HEK293 (cell line): ENCODE data around the gene ANKRD33.

Experiments
- HOXC10 ChIP-seq: sonication (generic); formaldehyde crosslinking; IDR thresholded peaks from 2 replicates; pipeline ENCODE4 v1.8.1; 2023; ENCODE audit warnings: mild to moderate bottlenecking, missing genetic modification reagents
- SETDB1 ChIP-seq: IDR thresholded peaks from one replicate; pipeline ENCODE4 v1.6.1; 2017; ENCODE audit warnings: mild to moderate bottlenecking, low read length, moderate library complexity, mixed read lengths; ENCODE audit not compliant: insufficient read length
- ZBTB1 ChIP-seq: fragments of 450-650 bp; formaldehyde crosslinking; IDR thresholded peaks from 2 replicates; pipeline ENCODE4 v1.5.1; 2016; ENCODE audit warnings: missing biosample characterization, missing genetic modification characterization
- ZBTB10 ChIP-seq: fragments of 450-650 bp; formaldehyde crosslinking; IDR thresholded peaks from 2 replicates; pipeline ENCODE4 v1.5.1; 2016; ENCODE audit warnings: missing biosample characterization, missing genetic modification characterization
- ZNF274 ChIP-seq, 2 experiments: fragments of 200-500 bp in 1 of 2; fragments of 450-650 bp in 1 of 2; sonication (Bioruptor generic) in 1 of 2; formaldehyde crosslinking in 1 of 2; IDR thresholded peaks; 2 replicates each; pipeline versions ENCODE4 v1.5.1 to v1.6.1; 2014 to 2016; ENCODE audit warnings: borderline replicate concordance in 1 of 2, inconsistent platforms in 1 of 2, low read length in 1 of 2, missing biosample characterization in 1 of 2, missing genetic modification characterization in 1 of 2
- ZNF426 ChIP-seq: fragments of 450-650 bp; formaldehyde crosslinking; IDR thresholded peaks from 2 replicates; pipeline ENCODE4 v1.5.1; 2017; ENCODE audit warnings: missing biosample characterization, missing genetic modification characterization, mild to moderate bottlenecking, inconsistent platforms, moderate library complexity
- ZNF580 ChIP-seq: fragments of 450-650 bp; formaldehyde crosslinking; IDR thresholded peaks from 2 replicates; pipeline ENCODE4 v1.5.1; 2016; ENCODE audit warnings: missing biosample characterization, missing genetic modification characterization
- ZNF660 ChIP-seq: fragments of 450-650 bp; IDR thresholded peaks from 2 replicates; pipeline ENCODE4 v1.5.1; 2018; ENCODE audit warnings: missing biosample characterization, mild to moderate bottlenecking, missing genetic modification characterization
- ZNF670 ChIP-seq: fragments of 450-650 bp; formaldehyde crosslinking; IDR thresholded peaks from 2 replicates; pipeline ENCODE4 v1.5.1; 2016; ENCODE audit warnings: missing biosample characterization, missing genetic modification characterization, low read depth
- ZNF791 ChIP-seq: fragments of 450-650 bp; formaldehyde crosslinking; IDR thresholded peaks from 2 replicates; pipeline ENCODE4 v1.5.1; 2016; ENCODE audit warnings: missing biosample characterization, missing genetic modification characterization
- TF ChIP-seq, protein P1 (sequence below): fragments of 450-650 bp; IDR thresholded peaks from 2 replicates; pipeline ENCODE4 v1.5.1; 2018; ENCODE audit warnings: missing biosample characterization, missing genetic modification characterization
- TF ChIP-seq, protein P2 (sequence below): fragments of 450-650 bp; formaldehyde crosslinking; IDR thresholded peaks from 2 replicates; pipeline ENCODE4 v1.5.1; 2016; ENCODE audit warnings: missing biosample characterization, missing genetic modification characterization

GRCh38 chr12:51917041-51917590 lies 29.2 kb downstream of the ANKRD33 start:
- TF ChIP-seq, protein P1, sequence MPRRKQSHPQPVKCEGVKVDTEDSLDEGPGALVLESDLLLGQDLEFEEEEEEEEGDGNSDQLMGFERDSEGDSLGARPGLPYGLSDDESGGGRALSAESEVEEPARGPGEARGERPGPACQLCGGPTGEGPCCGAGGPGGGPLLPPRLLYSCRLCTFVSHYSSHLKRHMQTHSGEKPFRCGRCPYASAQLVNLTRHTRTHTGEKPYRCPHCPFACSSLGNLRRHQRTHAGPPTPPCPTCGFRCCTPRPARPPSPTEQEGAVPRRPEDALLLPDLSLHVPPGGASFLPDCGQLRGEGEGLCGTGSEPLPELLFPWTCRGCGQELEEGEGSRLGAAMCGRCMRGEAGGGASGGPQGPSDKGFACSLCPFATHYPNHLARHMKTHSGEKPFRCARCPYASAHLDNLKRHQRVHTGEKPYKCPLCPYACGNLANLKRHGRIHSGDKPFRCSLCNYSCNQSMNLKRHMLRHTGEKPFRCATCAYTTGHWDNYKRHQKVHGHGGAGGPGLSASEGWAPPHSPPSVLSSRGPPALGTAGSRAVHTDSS (tag by site-specific recombination): no peak
- TF ChIP-seq, protein P2, sequence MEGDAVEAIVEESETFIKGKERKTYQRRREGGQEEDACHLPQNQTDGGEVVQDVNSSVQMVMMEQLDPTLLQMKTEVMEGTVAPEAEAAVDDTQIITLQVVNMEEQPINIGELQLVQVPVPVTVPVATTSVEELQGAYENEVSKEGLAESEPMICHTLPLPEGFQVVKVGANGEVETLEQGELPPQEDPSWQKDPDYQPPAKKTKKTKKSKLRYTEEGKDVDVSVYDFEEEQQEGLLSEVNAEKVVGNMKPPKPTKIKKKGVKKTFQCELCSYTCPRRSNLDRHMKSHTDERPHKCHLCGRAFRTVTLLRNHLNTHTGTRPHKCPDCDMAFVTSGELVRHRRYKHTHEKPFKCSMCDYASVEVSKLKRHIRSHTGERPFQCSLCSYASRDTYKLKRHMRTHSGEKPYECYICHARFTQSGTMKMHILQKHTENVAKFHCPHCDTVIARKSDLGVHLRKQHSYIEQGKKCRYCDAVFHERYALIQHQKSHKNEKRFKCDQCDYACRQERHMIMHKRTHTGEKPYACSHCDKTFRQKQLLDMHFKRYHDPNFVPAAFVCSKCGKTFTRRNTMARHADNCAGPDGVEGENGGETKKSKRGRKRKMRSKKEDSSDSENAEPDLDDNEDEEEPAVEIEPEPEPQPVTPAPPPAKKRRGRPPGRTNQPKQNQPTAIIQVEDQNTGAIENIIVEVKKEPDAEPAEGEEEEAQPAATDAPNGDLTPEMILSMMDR: no peak
- no peak for TF ChIP-seq ZNF274 (IDR thresholded peaks at IDR 0.05; ENCODE audit: low read length)
- no peak for TF ChIP-seq ZNF274 (tag by site-specific recombination; IDR thresholded peaks at IDR 0.05; ENCODE audit: borderline replicate concordance)
- no peak for TF ChIP-seq HOXC10
- no peak for TF ChIP-seq ZNF660 (tag by site-specific recombination)
- TF ChIP-seq SETDB1: no peak
- TF ChIP-seq ZNF670 (tag by site-specific recombination): no peak
- TF ChIP-seq ZNF426 (tag by site-specific recombination): no peak
- TF ChIP-seq ZBTB10 (tag by site-specific recombination): no peak
- no peak for TF ChIP-seq ZNF791 (tag by site-specific recombination)
- no peak for TF ChIP-seq ZNF580
- TF ChIP-seq ZBTB1 (tag by site-specific recombination): no peak
